Measurements from ENCODE around the gene IVNS1ABP.

DNA sequence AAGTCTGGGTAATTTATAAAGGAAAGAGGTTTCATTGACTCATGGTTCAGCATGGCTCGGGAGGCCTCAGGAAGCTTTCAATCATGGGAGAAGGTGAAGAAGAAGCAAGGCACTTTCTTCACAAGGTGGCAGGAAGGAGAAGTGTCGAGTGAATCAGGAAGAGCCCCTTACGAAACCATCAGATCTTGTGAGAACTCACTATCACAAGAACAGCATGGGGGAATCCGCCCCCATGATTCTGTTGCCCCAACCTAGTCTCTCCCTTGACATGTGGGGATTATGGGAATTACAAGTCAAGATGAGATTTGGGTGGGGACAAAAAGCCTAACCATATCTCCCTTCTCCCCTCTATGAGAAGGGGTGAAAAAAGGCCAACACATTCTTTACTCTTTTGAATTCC lies 11.2 kb upstream of the IVNS1ABP start:
- no peak for TF ChIP-seq USF1 (IDR thresholded peaks at IDR 0.05)
- TF ChIP-seq, protein P1, sequence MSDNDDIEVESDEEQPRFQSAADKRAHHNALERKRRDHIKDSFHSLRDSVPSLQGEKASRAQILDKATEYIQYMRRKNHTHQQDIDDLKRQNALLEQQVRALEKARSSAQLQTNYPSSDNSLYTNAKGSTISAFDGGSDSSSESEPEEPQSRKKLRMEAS (IDR thresholded peaks at IDR 0.05): no peak
- TF ChIP-seq TAF1 (IDR thresholded peaks at IDR 0.05; ENCODE audit: low read depth): no peak
- TF ChIP-seq, protein P2, sequence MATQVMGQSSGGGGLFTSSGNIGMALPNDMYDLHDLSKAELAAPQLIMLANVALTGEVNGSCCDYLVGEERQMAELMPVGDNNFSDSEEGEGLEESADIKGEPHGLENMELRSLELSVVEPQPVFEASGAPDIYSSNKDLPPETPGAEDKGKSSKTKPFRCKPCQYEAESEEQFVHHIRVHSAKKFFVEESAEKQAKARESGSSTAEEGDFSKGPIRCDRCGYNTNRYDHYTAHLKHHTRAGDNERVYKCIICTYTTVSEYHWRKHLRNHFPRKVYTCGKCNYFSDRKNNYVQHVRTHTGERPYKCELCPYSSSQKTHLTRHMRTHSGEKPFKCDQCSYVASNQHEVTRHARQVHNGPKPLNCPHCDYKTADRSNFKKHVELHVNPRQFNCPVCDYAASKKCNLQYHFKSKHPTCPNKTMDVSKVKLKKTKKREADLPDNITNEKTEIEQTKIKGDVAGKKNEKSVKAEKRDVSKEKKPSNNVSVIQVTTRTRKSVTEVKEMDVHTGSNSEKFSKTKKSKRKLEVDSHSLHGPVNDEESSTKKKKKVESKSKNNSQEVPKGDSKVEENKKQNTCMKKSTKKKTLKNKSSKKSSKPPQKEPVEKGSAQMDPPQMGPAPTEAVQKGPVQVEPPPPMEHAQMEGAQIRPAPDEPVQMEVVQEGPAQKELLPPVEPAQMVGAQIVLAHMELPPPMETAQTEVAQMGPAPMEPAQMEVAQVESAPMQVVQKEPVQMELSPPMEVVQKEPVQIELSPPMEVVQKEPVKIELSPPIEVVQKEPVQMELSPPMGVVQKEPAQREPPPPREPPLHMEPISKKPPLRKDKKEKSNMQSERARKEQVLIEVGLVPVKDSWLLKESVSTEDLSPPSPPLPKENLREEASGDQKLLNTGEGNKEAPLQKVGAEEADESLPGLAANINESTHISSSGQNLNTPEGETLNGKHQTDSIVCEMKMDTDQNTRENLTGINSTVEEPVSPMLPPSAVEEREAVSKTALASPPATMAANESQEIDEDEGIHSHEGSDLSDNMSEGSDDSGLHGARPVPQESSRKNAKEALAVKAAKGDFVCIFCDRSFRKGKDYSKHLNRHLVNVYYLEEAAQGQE (IDR thresholded peaks at IDR 0.05; ENCODE audit: low read depth): no peak
- TF ChIP-seq RAD21 (IDR thresholded peaks at IDR 0.05; ENCODE audit: low read depth): no peak
- no peak for TF ChIP-seq NFIC (IDR thresholded peaks at IDR 0.05)
- TF ChIP-seq EP300 (IDR thresholded peaks at IDR 0.05; ENCODE audit: borderline replicate concordance): no peak
- no peak for TF ChIP-seq CEBPB (IDR thresholded peaks at IDR 0.05)

Data from Ishikawa (cell line).